SK-N-SH treated with all-trans-retinoic acid at 6 μM for 48 hours (cell line): ENCODE results near the gene NACAD.

Experiments
- ARNTL ChIP-seq: fragments of 450-650 bp; formaldehyde crosslinking; IDR thresholded peaks from 2 replicates; pipeline ENCODE4 v1.5.0; 2020; ENCODE audit warnings: low read depth, mild to moderate bottlenecking, moderate library complexity, borderline replicate concordance
- CSDC2 ChIP-seq: fragments of 250-450 bp; sonication (Bioruptor Pico); IDR thresholded peaks from 2 replicates; pipeline ENCODE4 v1.5.0; 2020; ENCODE audit warnings: mild to moderate bottlenecking, moderate library complexity
- ISL1 ChIP-seq: fragments of 250-450 bp; sonication (Bioruptor Pico); IDR thresholded peaks from 2 replicates; pipeline ENCODE4 v2.1.2; 2022; ENCODE audit warnings: mild to moderate bottlenecking, moderate library complexity
- OSR1 ChIP-seq: fragments of 250-450 bp; sonication (Bioruptor Pico); IDR thresholded peaks from 2 replicates; pipeline ENCODE4 v1.8.0; 2022; ENCODE audit warnings: moderate library complexity, mild to moderate bottlenecking, inconsistent platforms
- TOX ChIP-seq: fragments of 250-450 bp; sonication (Bioruptor Pico); IDR thresholded peaks from 2 replicates; pipeline ENCODE4 v1.8.0; 2021; ENCODE audit warnings: mild to moderate bottlenecking, moderate library complexity, borderline replicate concordance
- ZC3H10 ChIP-seq: fragments of 250-450 bp; sonication (Bioruptor Pico); IDR thresholded peaks from 2 replicates; pipeline ENCODE4 v1.5.1; 2021; ENCODE audit warnings: mild to moderate bottlenecking, moderate library complexity
- ZFP3 ChIP-seq: fragments of 250-450 bp; sonication (Bioruptor Pico); IDR thresholded peaks from 2 replicates; pipeline ENCODE4 v1.5.0; 2020; ENCODE audit warnings: mild to moderate bottlenecking, moderate library complexity
- ZFP30 ChIP-seq: fragments of 450-650 bp; formaldehyde crosslinking; IDR thresholded peaks from 2 replicates; pipeline ENCODE4 v1.5.0; 2022; ENCODE audit warnings: mild to moderate bottlenecking, moderate library complexity
- ZNF565 ChIP-seq: fragments of 450-650 bp; formaldehyde crosslinking; conservative IDR thresholded peaks from 2 replicates; pipeline ENCODE4 v1.5.0; 2020; ENCODE audit warnings: low read depth, mild to moderate bottlenecking, moderate library complexity
- ZNF70 ChIP-seq: fragments of 450-650 bp; formaldehyde crosslinking; IDR thresholded peaks from 2 replicates; pipeline ENCODE4 v1.5.0; 2020; ENCODE audit warnings: mild to moderate bottlenecking, moderate library complexity
- ZNF8 ChIP-seq: fragments of 450-650 bp; formaldehyde crosslinking; IDR thresholded peaks from 2 replicates; pipeline ENCODE4 v1.5.0; 2020; ENCODE audit warnings: mild to moderate bottlenecking, moderate library complexity
- TF ChIP-seq, protein P1 (sequence below): fragments of 250-450 bp; sonication (Bioruptor Pico); IDR thresholded peaks from 2 replicates; pipeline ENCODE4 v1.5.0; 2020; ENCODE audit warnings: mild to moderate bottlenecking, moderate library complexity
- TF ChIP-seq, protein P2 (sequence below): fragments of 250-450 bp; sonication (Bioruptor Pico); IDR thresholded peaks from 2 replicates; pipeline ENCODE4 v1.8.0; 2020; ENCODE audit warnings: mild to moderate bottlenecking, moderate library complexity, borderline replicate concordance
- TF ChIP-seq, protein P3 (sequence below): fragments of 250-450 bp; sonication (Bioruptor Pico); IDR thresholded peaks from 2 replicates; pipeline ENCODE4 v1.5.1; 2020; ENCODE audit warnings: low read depth, mild to moderate bottlenecking, moderate library complexity

DNA sequence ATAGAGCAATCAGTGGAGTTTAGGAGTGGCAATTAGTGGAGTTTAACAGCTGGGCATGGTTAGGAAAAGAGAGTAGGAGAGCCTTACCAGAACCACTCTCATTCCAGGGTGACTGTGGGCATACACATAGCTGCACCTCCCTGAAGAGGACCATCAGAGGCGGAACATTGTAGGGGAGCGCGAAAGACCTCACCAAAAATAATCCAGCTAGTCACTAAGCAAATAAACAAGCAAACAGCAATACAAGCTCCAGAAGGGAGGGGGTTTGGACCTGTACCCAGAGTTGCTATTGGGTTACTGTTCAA is 4.1 kb upstream of the NACAD start:
- TF ChIP-seq CSDC2 (CRISPR knock-in tag): no peak
- no peak for TF ChIP-seq ZFP30
- TF ChIP-seq ZC3H10 (CRISPR knock-in tag): no peak
- TF ChIP-seq, protein P1, sequence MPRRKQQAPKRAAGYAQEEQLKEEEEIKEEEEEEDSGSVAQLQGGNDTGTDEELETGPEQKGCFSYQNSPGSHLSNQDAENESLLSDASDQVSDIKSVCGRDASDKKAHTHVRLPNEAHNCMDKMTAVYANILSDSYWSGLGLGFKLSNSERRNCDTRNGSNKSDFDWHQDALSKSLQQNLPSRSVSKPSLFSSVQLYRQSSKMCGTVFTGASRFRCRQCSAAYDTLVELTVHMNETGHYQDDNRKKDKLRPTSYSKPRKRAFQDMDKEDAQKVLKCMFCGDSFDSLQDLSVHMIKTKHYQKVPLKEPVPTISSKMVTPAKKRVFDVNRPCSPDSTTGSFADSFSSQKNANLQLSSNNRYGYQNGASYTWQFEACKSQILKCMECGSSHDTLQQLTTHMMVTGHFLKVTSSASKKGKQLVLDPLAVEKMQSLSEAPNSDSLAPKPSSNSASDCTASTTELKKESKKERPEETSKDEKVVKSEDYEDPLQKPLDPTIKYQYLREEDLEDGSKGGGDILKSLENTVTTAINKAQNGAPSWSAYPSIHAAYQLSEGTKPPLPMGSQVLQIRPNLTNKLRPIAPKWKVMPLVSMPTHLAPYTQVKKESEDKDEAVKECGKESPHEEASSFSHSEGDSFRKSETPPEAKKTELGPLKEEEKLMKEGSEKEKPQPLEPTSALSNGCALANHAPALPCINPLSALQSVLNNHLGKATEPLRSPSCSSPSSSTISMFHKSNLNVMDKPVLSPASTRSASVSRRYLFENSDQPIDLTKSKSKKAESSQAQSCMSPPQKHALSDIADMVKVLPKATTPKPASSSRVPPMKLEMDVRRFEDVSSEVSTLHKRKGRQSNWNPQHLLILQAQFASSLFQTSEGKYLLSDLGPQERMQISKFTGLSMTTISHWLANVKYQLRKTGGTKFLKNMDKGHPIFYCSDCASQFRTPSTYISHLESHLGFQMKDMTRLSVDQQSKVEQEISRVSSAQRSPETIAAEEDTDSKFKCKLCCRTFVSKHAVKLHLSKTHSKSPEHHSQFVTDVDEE (CRISPR knock-in tag): no peak
- TF ChIP-seq, protein P2, sequence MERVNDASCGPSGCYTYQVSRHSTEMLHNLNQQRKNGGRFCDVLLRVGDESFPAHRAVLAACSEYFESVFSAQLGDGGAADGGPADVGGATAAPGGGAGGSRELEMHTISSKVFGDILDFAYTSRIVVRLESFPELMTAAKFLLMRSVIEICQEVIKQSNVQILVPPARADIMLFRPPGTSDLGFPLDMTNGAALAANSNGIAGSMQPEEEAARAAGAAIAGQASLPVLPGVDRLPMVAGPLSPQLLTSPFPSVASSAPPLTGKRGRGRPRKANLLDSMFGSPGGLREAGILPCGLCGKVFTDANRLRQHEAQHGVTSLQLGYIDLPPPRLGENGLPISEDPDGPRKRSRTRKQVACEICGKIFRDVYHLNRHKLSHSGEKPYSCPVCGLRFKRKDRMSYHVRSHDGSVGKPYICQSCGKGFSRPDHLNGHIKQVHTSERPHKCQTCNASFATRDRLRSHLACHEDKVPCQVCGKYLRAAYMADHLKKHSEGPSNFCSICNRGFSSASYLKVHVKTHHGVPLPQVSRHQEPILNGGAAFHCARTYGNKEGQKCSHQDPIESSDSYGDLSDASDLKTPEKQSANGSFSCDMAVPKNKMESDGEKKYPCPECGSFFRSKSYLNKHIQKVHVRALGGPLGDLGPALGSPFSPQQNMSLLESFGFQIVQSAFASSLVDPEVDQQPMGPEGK: no peak
- no peak for TF ChIP-seq ZNF8
- TF ChIP-seq, protein P3, sequence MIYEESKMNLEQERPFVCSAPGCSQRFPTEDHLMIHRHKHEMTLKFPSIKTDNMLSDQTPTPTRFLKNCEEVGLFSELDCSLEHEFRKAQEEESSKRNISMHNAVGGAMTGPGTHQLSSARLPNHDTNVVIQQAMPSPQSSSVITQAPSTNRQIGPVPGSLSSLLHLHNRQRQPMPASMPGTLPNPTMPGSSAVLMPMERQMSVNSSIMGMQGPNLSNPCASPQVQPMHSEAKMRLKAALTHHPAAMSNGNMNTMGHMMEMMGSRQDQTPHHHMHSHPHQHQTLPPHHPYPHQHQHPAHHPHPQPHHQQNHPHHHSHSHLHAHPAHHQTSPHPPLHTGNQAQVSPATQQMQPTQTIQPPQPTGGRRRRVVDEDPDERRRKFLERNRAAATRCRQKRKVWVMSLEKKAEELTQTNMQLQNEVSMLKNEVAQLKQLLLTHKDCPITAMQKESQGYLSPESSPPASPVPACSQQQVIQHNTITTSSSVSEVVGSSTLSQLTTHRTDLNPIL: no peak
- TF ChIP-seq ZFP3 (CRISPR knock-in tag): no peak
- TF ChIP-seq ZNF70: no peak
- no peak for TF ChIP-seq ZNF565 (CRISPR knock-in tag)
- TF ChIP-seq OSR1 (CRISPR knock-in tag): no peak
- no peak for TF ChIP-seq ISL1 (CRISPR knock-in tag)
- TF ChIP-seq ARNTL (CRISPR knock-in tag): no peak
- no peak for TF ChIP-seq TOX (CRISPR knock-in tag)
